Breast epithelium (tissue), 4 donors: ENCODE measurements around the gene FSTL1. TPM values are rescaled to one million over a fixed set of nuclear protein-coding genes. Genes with fewer than 3 reads are reported as not detected.

ENCODE experiments used
- DNase-seq, 2 donors: peaks; one replicate each; pipeline ENCODE4 v3.0.0-alpha.2; 2019; ENCODE audit warnings: low spot score in 2 of 2
- H3K27ac ChIP-seq, 2 donors: fragments of 200-600 bp; sonication (generic) in 1 of 2; one replicate each; pipeline ENCODE4 v1.5.1; 2016 to 2019; ENCODE audit warnings: mild to moderate bottlenecking in 1 of 2
- H3K27me3 ChIP-seq, 2 donors: fragments of 200-600 bp; sonication (generic) in 1 of 2; one replicate each; pipeline versions ENCODE4 v1.5.1 to v1.6.0; 2017 to 2019; ENCODE audit warnings: control low read depth in 1 of 2, mild to moderate bottlenecking in 1 of 2
- H3K36me3 ChIP-seq: fragments of 200-600 bp; one replicate; pipeline ENCODE4 v1.5.1; 2019
- H3K4me1 ChIP-seq, 2 donors: fragments of 200-600 bp; sonication (generic); one replicate each; pipeline ENCODE4 v1.5.1; 2016 to 2019; ENCODE audit warnings: control low read depth in 1 of 2
- H3K4me3 ChIP-seq, 3 donors: fragments of 200-600 bp; sonication (generic); 1 replicate in 2 of 3; 2 replicates in 1 of 3; pipeline ENCODE4 v1.5.1; 2016 to 2019; ENCODE audit warnings: mild to moderate bottlenecking in 3 of 3, moderate library complexity in 2 of 3
- H3K9me3 ChIP-seq, 2 donors: fragments of 200-600 bp; sonication (generic) in 1 of 2; one replicate each; pipeline ENCODE4 v1.5.1; 2016 to 2019; ENCODE audit warnings: control low read depth in 1 of 2
- CTCF ChIP-seq, 3 donors: fragments of 450-650 bp; IDR thresholded peaks; one replicate each; pipeline ENCODE4 v1.5.1; 2016 to 2017; ENCODE audit warnings: antibody characterized with exemption in 3 of 3, mild to moderate bottlenecking in 3 of 3, moderate library complexity in 3 of 3
- POLR2A ChIP-seq: fragments of 450-650 bp; IDR thresholded peaks from one replicate; pipeline ENCODE4 v1.6.1; 2016; ENCODE audit warnings: antibody characterized with exemption, mild to moderate bottlenecking, moderate library complexity
- POLR2AphosphoS5 ChIP-seq, 3 donors: sonication (generic); formaldehyde crosslinking; IDR thresholded peaks; one replicate each; pipeline ENCODE4 v1.6.1; 2017; ENCODE audit warnings: antibody characterized with exemption in 3 of 3
- intact Hi-C: fragments of 100-400 bp; cut with DNase I; formaldehyde crosslinking; loops from one replicate; pipeline ENCODE4 v1.15.1; 2023; ENCODE audit warnings: low total_unique reads
- total RNA-seq, 3 donors: library from RNA; depleted of rRNA; stranded (reverse); fragments of >200 nt; gene quantifications; one replicate each; pipeline ENCODE4 v1.1.0, GENCODE V29; 2016

The FSTL1 gene
- total RNA-seq, 3 donors from 2014 or later: 225 to 1,263 (median 355) TPM

GRCh38 chr3:120496278-120497002 lies 45.6 kb upstream of the FSTL1 start:
- H3K4me1 ChIP-seq: peaks cover 0 to 4% of the 10 kb centered on the region in 2 donors
- no peak for DNase-seq
- no peaks in the 10 kb centered on the region for H3K27me3 ChIP-seq
- no peak overlapping the region for H3K4me3 ChIP-seq
- TF ChIP-seq POLR2AphosphoS5 (IDR thresholded peaks at IDR 0.05) (no peak), POLR2A (no peak), CTCF (IDR thresholded peaks at IDR 0.05) (no peak)
- intact Hi-C loops: no loop called here
- peak overlapping the region; percentile 2 to 34 for H3K27ac ChIP-seq
- H3K36me3 ChIP-seq: no peaks in the 10 kb centered on the region
- no peaks in the 10 kb centered on the region for H3K9me3 ChIP-seq

GRCh38 chr3:120495809-120496208 lies 45.0 kb upstream of the FSTL1 start:
- Histone ChIP-seq H3K27me3 (no peaks in the 10 kb centered on the region), H3K9me3 (no peaks in the 10 kb centered on the region), H3K4me3 (no peak overlapping the region), H3K36me3 (no peaks in the 10 kb centered on the region), H3K4me1 (peaks cover 0 to 4% of the 10 kb centered on the region in 2 donors), H3K27ac (peak overlapping the region in 1 of 2 donors; percentile 34)
- no peak for DNase-seq
- intact Hi-C loops: no loop called here
- TF ChIP-seq CTCF (IDR thresholded peaks at IDR 0.05) (no peak), POLR2A (no peak), POLR2AphosphoS5 (IDR thresholded peaks at IDR 0.05) (no peak)

- Histone ChIP-seq H3K36me3 (no peaks in the 10 kb centered on the region), H3K4me3 (no peak overlapping the region), H3K27ac (no peak overlapping the region), H3K4me1 (no peaks in the 10 kb centered on the region), H3K9me3 (no peaks in the 10 kb centered on the region), H3K27me3 (no peaks in the 10 kb centered on the region)
- intact Hi-C loops: no loop called here
- TF ChIP-seq POLR2A (no peak), POLR2AphosphoS5 (IDR thresholded peaks at IDR 0.05) (no peak), CTCF (IDR thresholded peaks at IDR 0.05) (no peak)
- no peak for DNase-seq
Observed at GRCh38 chr3:120492103-120492502, 41.3 kb upstream of the FSTL1 start.

- TF ChIP-seq POLR2AphosphoS5 (IDR thresholded peaks at IDR 0.05) (no peak), POLR2A (no peak), CTCF (IDR thresholded peaks at IDR 0.05) (no peak)
Observed at GRCh38 chr3:120489421-120489820, 38.6 kb upstream of the FSTL1 start.

GRCh38 chr3:120488296-120488695 lies 37.5 kb upstream of the FSTL1 start:
- TF ChIP-seq CTCF (IDR thresholded peaks at IDR 0.05): no peak
- TF ChIP-seq POLR2A: no peak
- TF ChIP-seq POLR2AphosphoS5 (IDR thresholded peaks at IDR 0.05): no peak
- H3K9me3 ChIP-seq: no peaks in the 10 kb centered on the region
- H3K36me3 ChIP-seq: no peaks in the 10 kb centered on the region
- DNase-seq: no peak
- peak overlapping the region in 1 of 2 donors; percentile 56 for H3K27ac ChIP-seq
- no peaks in the 10 kb centered on the region for H3K4me1 ChIP-seq
- H3K4me3 ChIP-seq: no peak overlapping the region
- H3K27me3 ChIP-seq: no peaks in the 10 kb centered on the region
- intact Hi-C loops: no loop called here

More at GRCh38 chr3:120489421-120489820, 38.6 kb upstream of the FSTL1 start:
- Histone ChIP-seq H3K27me3 (no peaks in the 10 kb centered on the region), H3K9me3 (no peaks in the 10 kb centered on the region), H3K36me3 (no peaks in the 10 kb centered on the region), H3K4me1 (no peaks in the 10 kb centered on the region), H3K4me3 (no peak overlapping the region), H3K27ac (no peak overlapping the region)
- intact Hi-C loops: no loop called here
- no peak for DNase-seq
